ENCODE data around the gene MITF. TPM values are rescaled to one million over a fixed set of nuclear protein-coding genes. Genes with fewer than 3 reads are reported as not detected.

Gene MITF
- total and polyA plus RNA-seq, 4 donors, result 0.91 to 2.9 (median 2.3) TPM

GRCh38 chr3:69890691-69891090 is 151.4 kb downstream of the MITF start:
- TF ChIP-seq EGR1 (IDR thresholded peaks at IDR 0.05; ENCODE audit: low read depth in 2 of 2) (no peak), HNF4A (conservative IDR thresholded peaks at IDR 0.05) (no peak), CTCF (IDR thresholded peaks at IDR 0.05; ENCODE audit: low read depth, low read length, missing input control) (no peak), GABPA (IDR thresholded peaks at IDR 0.05 in 1 of 2, conservative IDR thresholded peaks at IDR 0.05 in 1 of 2) (no peak), RXRA (IDR thresholded peaks at IDR 0.05) (no peak), REST (IDR thresholded peaks at IDR 0.05) (no peak), ATF3 (IDR thresholded peaks at IDR 0.05) (no peak), SP1 (IDR thresholded peaks at IDR 0.05) (no peak), FOXA2 (IDR thresholded peaks at IDR 0.05) (no peak), TAF1 (conservative IDR thresholded peaks at IDR 0.05) (no peak), FOXA1 (IDR thresholded peaks at IDR 0.05) (no peak), ZBTB33 (IDR thresholded peaks at IDR 0.05) (no peak), MAX (IDR thresholded peaks at IDR 0.05) (no peak), RAD21 (IDR thresholded peaks at IDR 0.05) (no peak), NR2F2 (IDR thresholded peaks at IDR 0.05) (no peak)
- Histone ChIP-seq H3K27ac (ENCODE audit: low read depth in 1 of 2, low read length in 2 of 2) (no peak overlapping the region), H3K4me3 (ENCODE audit: low read depth in 1 of 3, low read length in 3 of 3) (no peak overlapping the region), H3K9me3 (ENCODE audit: control insufficient read depth in 4 of 4, low read length in 3 of 4) (no peaks in the 10 kb centered on the region), H3K27me3 (ENCODE audit: control insufficient read depth in 4 of 4, insufficient read depth in 4 of 4, low read length in 3 of 4) (no peaks in the 10 kb centered on the region), H3K4me1 (ENCODE audit: control insufficient read depth in 4 of 4, insufficient read depth in 4 of 4, low read length in 3 of 4) (peaks cover 0 to under 1% (median 0%) of the 10 kb centered on the region in 4 donors), H3K9ac (ENCODE audit: low read depth in 1 of 2, low read length in 2 of 2) (no peak overlapping the region), H3K36me3 (ENCODE audit: control insufficient read depth in 4 of 4, insufficient read depth in 3 of 4, low read depth in 1 of 4, low read length in 3 of 4) (no peaks in the 10 kb centered on the region)
- no peak for DNase-seq (ENCODE audit: low spot score)
- WGBS, result 87% methylated on average over 2 of the region's 2 CpGs

- WGBS, result 89% methylated on average over 4 of the region's 4 CpGs
- H3K4me3 ChIP-seq (ENCODE audit: low read depth in 1 of 3, low read length in 3 of 3), result no peak overlapping the region
- no peaks in the 10 kb centered on the region for H3K27me3 ChIP-seq (ENCODE audit: control insufficient read depth in 4 of 4, insufficient read depth in 4 of 4, low read length in 3 of 4)
- H3K27ac ChIP-seq (ENCODE audit: low read depth in 1 of 2, low read length in 2 of 2), result no peak overlapping the region
- no peaks in the 10 kb centered on the region for H3K36me3 ChIP-seq (ENCODE audit: control insufficient read depth in 4 of 4, insufficient read depth in 3 of 4, low read depth in 1 of 4, low read length in 3 of 4)
- H3K9me3 ChIP-seq (ENCODE audit: control insufficient read depth in 4 of 4, low read length in 3 of 4), result no peaks in the 10 kb centered on the region
- no peak overlapping the region for H3K9ac ChIP-seq (ENCODE audit: low read depth in 1 of 2, low read length in 2 of 2)
- H3K4me1 ChIP-seq (ENCODE audit: control insufficient read depth in 4 of 4, insufficient read depth in 4 of 4, low read length in 3 of 4), result peaks cover 0 to 1% (median 0%) of the 10 kb centered on the region in 4 donors
- DNase-seq (ENCODE audit: low spot score), result no peak
- no peak for TF ChIP-seq HNF4G (IDR thresholded peaks at IDR 0.05)
- TF ChIP-seq CTCF (IDR thresholded peaks at IDR 0.05; ENCODE audit: low read depth, low read length, missing input control), result no peak
- TF ChIP-seq YY1 (IDR thresholded peaks at IDR 0.05), result no peak
- TF ChIP-seq HNF4A (conservative IDR thresholded peaks at IDR 0.05), result no peak
- TF ChIP-seq REST (IDR thresholded peaks at IDR 0.05), result no peak
- TF ChIP-seq FOXA1 (IDR thresholded peaks at IDR 0.05), result no peak
- TF ChIP-seq SP1 (IDR thresholded peaks at IDR 0.05), result no peak
- no peak for TF ChIP-seq MAX (IDR thresholded peaks at IDR 0.05)
- no peak for TF ChIP-seq FOXA2 (IDR thresholded peaks at IDR 0.05)
- no peak for TF ChIP-seq TAF1 (conservative IDR thresholded peaks at IDR 0.05)
- TF ChIP-seq JUND (IDR thresholded peaks at IDR 0.05), result no peak
Measured at GRCh38 chr3:69892706-69893105, 153.4 kb downstream of the MITF start.
